GM03348 (cell line): ENCODE measurements around the gene MZB1.
A peak's percentile ranks its signal among the peaks of the same experiment; 100 is the strongest.
"Not testable (repeated sequence)": the region's sequence is repeated elsewhere in the genome, so short reads cannot be mapped to it uniquely, and the experiment has no call there.

ENCODE experiments used
- DNase-seq: peaks from one replicate; pipeline ENCODE4 v3.0.0; 2012; ENCODE audit warnings: low spot score

The MZB1 gene

GRCh38 chr5:139410121-139410992 is 20.6 kb upstream of the MZB1 start:
- DNase-seq, result no peak

GRCh38 chr5:139409116-139409515 is 19.4 kb upstream of the MZB1 start:
- not testable (repeated sequence) for DNase-seq

- DNase-seq, result no peak
These were observed 18.5 kb upstream of the MZB1 start for GRCh38 chr5:139408191-139408590.

- DNase-seq, result no peak
These were observed 17.8 kb upstream of the MZB1 start for GRCh38 chr5:139407517-139407916.

GRCh38 chr5:139406963-139407362 is 17.2 kb upstream of the MZB1 start:
- DNase-seq, result no peak

- no peak for DNase-seq
These were observed 14.7 kb upstream of the MZB1 start for GRCh38 chr5:139404484-139404840.

GRCh38 chr5:139403787-139404483 is 14.2 kb upstream of the MZB1 start, which contains the start of gene SPATA24:
SPATA24 (minus strand) TSS chr5:139404089; CDS start chr5:139404060, 29 bp downstream.
- peak; percentile 99 for DNase-seq

GRCh38 chr5:139403418-139403786 is 13.7 kb upstream of the MZB1 start:
- DNase-seq, result no peak

GRCh38 chr5:139402561-139403158 is 12.9 kb upstream of the MZB1 start:
- no peak for DNase-seq

- no peak for DNase-seq
These were observed 11.8 kb upstream of the MZB1 start for GRCh38 chr5:139401546-139401945.

GRCh38 chr5:139399501-139400121 is 9.9 kb upstream of the MZB1 start:
- DNase-seq, result no peak

GRCh38 chr5:139397921-139398320 is 8.2 kb upstream of the MZB1 start:
- DNase-seq, result no peak

GRCh38 chr5:139396691-139397090 is 7.0 kb upstream of the MZB1 start:
- DNase-seq, result no peak

- no peak for DNase-seq
These were observed 6.3 kb upstream of the MZB1 start for GRCh38 chr5:139395844-139396640.

- DNase-seq, result no peak
These were observed 5.2 kb upstream of the MZB1 start, which contains the start of gene PROB1 for GRCh38 chr5:139394654-139395566. PROB1 (minus strand) TSS chr5:139395104; CDS start chr5:139395081, 23 bp downstream.

GRCh38 chr5:139394123-139394653 is 4.5 kb upstream of the MZB1 start:
- DNase-seq, result peak; percentile 68

GRCh38 chr5:139393497-139394122 is 3.9 kb upstream of the MZB1 start:
- peak; percentile 30 for DNase-seq

- DNase-seq, result peak; percentile 80
These were observed 3.2 kb upstream of the MZB1 start for GRCh38 chr5:139392678-139393496.

GRCh38 chr5:139392324-139392677 is 2.6 kb upstream of the MZB1 start:
- no peak for DNase-seq
